ENCODE results near the gene CSPG5.

Gene CSPG5

DNA sequence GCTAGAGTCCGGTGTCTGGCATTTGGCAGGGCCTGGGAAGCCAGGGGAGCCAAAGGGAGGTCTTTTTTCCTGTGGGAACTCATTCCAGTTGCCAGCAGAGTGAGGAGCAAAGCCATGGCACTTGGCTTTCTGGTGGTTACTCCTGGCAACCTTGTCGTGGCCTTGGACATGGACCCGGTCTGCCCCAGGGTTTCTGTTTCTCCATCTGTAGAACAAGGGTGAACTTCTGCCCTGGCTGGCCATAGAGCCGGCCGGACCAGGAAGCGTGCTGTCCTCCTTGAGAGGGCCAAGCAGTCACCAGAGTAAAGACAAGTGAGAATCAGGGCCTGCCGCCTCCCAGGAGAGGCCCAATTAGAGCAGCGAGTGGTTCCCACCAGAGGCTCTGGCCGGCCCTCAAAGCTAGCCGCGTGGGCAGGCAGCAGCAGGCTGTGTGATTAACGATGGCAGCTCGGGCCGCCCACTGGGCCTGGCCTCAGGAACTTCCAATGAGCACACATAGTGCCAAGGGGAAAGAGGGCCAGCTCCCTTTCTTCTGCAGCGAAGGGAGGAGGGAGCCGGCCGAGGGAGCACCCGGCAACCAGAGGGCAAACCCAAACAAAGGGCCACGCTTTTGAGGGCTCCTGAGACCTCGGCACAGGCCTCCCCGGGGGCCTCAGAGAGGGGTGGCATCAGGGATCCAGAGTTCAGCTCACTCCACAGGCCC lies 36.0 kb downstream of the CSPG5 start:
- in situ Hi-C loops (cut with MboI; ENCODE audit: low sequenced_read_pairs): no loop called here

- in situ Hi-C loops (cut with MboI; ENCODE audit: low sequenced_read_pairs): no loop called here
Observed at GRCh38 chr3:47541583-47542108, 37.0 kb downstream of the CSPG5 start.

- in situ Hi-C loops (cut with MboI; ENCODE audit: low sequenced_read_pairs): no loop called here
Observed at GRCh38 chr3:47540281-47540680, 38.4 kb downstream of the CSPG5 start.

- in situ Hi-C loops (cut with MboI; ENCODE audit: low sequenced_read_pairs): no loop called here
Observed at GRCh38 chr3:47536967-47537366, 41.7 kb downstream of the CSPG5 start.

GRCh38 chr3:47536221-47536891 lies 42.3 kb downstream of the CSPG5 start:
- in situ Hi-C loops (cut with MboI; ENCODE audit: low sequenced_read_pairs): no loop called here

DNA sequence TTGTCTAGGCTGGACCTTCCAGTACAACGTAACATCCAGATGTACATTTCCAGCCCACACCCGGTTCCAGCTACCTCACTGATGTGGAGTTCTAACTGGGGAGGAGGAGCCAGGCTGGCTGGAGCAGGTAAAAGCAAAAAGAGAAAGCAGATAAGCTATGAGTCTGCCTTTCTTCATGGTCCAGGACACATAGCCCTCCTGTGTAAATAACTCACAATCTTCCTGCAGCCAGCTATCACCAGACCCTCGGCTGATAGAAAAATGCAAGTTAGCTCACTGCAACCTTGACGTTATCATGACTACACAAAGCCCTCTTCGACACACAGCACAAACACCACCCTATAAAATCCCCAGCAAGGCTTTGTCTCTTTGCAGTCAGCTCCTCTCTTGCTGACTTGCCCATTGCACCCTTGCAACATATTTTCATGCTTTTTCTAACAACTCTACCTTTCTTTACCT lies 44.6 kb downstream of the CSPG5 start:
- in situ Hi-C loops (cut with MboI; ENCODE audit: low sequenced_read_pairs): no loop called here

DNA sequence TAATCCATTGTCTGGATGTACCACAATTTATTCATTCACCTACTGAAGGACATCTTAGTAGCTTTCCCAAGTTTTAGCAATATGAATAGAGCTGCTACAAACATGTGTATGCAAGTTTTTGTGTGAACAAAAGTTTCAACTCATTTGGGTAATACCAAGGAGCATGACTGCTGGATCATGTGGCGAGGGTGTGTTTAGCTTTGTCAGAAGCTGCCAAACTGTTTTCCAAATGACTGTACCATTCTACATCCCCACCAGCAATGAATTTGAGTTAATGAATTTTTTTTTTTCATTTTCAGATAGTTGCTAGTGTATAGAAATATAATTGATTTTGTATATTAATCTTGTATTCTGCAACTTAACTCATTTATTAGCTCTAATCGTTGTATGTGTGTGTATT lies 45.2 kb downstream of the CSPG5 start:
- in situ Hi-C loops (cut with MboI; ENCODE audit: low sequenced_read_pairs): no loop called here

DNA sequence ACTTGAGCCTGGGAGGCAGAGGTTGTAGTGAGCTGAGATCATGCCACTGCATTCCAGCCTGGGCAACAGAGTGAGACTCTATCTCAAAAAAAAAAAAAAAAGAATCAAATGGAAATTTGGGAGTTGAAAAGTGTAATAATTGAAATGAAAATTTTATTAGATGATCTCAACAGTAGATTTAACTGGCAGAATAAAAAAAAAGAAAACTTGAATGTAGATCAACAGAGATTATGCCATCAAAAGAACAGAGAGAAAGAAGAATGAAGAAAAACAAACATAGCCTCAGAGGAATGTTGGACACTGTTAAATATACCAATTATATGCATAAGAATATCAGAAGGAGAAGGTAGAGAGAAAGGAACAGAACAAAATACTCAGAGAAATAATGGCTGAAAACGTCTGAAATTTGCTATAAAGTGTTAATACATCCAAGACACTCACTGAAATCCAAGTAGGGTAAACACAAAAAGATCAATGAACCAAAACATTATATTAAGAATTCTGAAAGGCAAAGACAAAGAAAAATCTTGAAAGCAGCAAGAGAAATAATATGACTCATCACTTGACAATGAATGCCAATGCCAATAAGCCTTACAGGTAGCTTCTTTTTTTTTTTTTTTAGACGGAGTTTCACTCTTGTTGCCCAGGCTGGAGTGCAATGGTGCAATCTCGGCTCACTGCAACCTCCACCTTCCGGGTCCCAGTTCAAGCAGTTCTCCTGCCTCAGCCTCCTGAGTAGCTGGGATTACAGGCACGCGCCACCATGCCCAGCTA lies 50.5 kb downstream of the CSPG5 start:
- in situ Hi-C loops (cut with MboI; ENCODE audit: low sequenced_read_pairs): no loop called here

GRCh38 chr3:47525617-47526016 lies 53.0 kb downstream of the CSPG5 start:
- in situ Hi-C loops (cut with MboI; ENCODE audit: low sequenced_read_pairs): no loop called here

GRCh38 chr3:47523310-47524073 lies 55.2 kb downstream of the CSPG5 start:
- in situ Hi-C loops (cut with MboI; ENCODE audit: low sequenced_read_pairs): loop anchor here (25.0 kb wide), 1 partner anchor 264 kb away; the partner anchor contains the start of gene SMARCC1

GRCh38 chr3:47522082-47522987 lies 56.3 kb downstream of the CSPG5 start:
- in situ Hi-C loops (cut with MboI; ENCODE audit: low sequenced_read_pairs): loop anchor here (25.0 kb wide), 1 partner anchor 265 kb away; the partner anchor contains the start of gene SMARCC1

- in situ Hi-C loops (cut with MboI; ENCODE audit: low sequenced_read_pairs): loop anchor here (25.0 kb wide), 1 partner anchor 267 kb away; the partner anchor contains the start of gene SMARCC1
Observed at GRCh38 chr3:47520756-47521155, 57.9 kb downstream of the CSPG5 start.

GRCh38 chr3:47517937-47518336 lies 60.7 kb downstream of the CSPG5 start:
- in situ Hi-C loops (cut with MboI; ENCODE audit: low sequenced_read_pairs): loop anchor here (25.0 kb wide), 1 partner anchor 269 kb away; the partner anchor contains the start of gene SMARCC1

DNA sequence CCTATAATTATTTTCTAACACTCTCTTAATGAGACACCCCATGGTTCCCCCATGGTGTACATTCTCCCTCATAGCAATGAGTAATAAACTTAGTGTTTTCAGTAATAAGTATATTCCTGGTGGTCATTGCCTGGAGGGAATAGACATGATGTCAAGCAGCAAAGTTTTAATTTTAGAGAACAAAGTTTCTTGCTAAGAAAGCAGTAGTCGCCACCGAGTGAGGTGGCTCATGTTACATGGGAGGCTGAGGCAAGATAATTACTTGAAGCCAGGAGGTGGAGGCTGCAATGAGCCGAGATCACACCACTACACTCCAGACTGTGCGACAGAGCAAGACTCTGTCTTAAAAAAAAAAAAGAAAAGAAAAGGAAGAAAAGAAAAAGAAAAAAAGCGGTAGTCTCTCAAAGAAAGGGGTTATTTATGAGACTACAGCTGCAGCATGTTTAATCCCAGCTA lies 62.8 kb downstream of the CSPG5 start:
- in situ Hi-C loops (cut with MboI; ENCODE audit: low sequenced_read_pairs): loop anchor here (25.0 kb wide), 1 partner anchor 271 kb away; the partner anchor contains the start of gene SMARCC1

DNA sequence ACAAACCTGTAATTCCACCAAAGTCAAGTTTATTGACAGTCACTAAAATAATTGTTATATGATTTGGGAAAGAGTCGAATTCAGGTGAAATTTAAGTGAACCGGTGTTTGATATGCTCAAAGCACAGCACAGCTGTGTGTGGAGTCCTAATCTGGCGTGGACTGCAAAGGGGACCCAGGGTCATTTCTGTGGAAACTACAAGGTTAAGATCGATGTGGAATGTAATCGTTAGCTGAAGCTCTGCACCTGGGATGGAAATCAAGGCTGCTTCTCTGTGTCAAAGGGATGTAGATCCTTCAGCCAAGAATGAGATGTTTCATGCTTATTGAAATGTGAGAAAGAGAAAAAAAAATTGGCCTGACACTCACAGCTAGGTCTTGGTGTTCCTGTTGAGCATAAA lies 63.6 kb downstream of the CSPG5 start:
- in situ Hi-C loops (cut with MboI; ENCODE audit: low sequenced_read_pairs): loop anchor here (25.0 kb wide), 1 partner anchor 272 kb away; the partner anchor contains the start of gene SMARCC1

DNA sequence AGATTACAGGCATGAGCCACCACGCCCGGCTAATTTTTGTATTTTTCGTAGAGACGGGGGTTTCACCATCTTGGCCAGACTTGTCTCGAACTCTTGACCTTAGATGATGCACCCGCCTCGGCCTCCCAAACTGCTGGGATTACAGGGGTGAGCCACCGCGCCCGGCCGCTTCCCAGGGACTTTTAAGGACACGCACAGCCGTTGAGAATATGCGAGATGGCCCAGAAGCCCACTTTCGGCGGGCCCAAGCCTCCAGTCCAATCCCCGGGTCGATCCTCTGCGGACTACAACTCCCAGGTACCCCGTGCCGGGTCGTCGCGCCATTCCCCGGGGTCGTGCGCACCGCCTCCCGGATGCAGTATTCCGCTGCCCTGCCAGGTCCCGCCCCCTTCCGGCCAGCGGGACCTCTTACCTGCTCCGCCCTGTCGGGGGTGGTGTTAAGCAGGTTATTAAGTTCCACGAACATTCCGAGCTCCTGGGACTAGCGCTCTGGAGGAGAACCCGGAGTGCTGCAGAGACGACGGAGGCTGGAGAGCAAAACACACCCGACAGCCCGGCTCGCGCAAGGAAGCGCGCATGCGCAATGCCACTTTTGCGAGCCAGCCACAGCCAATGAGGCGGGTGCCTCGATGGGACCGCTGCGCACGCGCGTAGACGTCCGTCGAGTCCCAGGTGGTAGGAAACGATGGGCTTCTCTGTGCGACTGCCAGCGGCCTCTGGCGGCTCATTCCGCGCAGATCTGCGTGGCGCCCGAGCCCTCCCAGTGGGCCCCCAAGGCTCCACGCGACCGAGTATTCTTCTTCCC lies 65.3 kb downstream of the CSPG5 start, which contains the start of gene ELP6:
ELP6 (minus strand) TSS at position 588 of the 805 bp plus-strand sequence; CDS start at position 466, 122 bp downstream.
- in situ Hi-C loops (cut with MboI; ENCODE audit: low sequenced_read_pairs): loop anchor here (25.0 kb wide), 1 partner anchor 274 kb away; the partner anchor contains the start of gene SMARCC1

- in situ Hi-C loops (cut with MboI; ENCODE audit: low sequenced_read_pairs): loop anchor here (25.0 kb wide), 1 partner anchor 275 kb away; the partner anchor contains the start of gene SMARCC1
Observed at GRCh38 chr3:47512416-47513124, 66.1 kb downstream of the CSPG5 start.

All from HL-60/S4 treated with phorbol 12-myristate 13-acetate at 8.2 ng/mL for 4 days and 3 days (cell line).